Measurements from ENCODE around the gene LRRK1. TPM values are rescaled to one million over a fixed set of nuclear protein-coding genes. Genes with fewer than 3 reads are reported as not detected.

Gene LRRK1
- polyA plus RNA-seq, 2 of the 4 experiments (the other 2 are of a cell fraction) = 12.2 to 17.7 TPM

GRCh38 chr15:101088788-101089578 lies 169.8 kb downstream of the LRRK1 start:
- DNase-seq (ENCODE audit: low read depth in 1 of 2, low spot score in 1 of 2) = peak; percentile 66 to 82
- ChIA-PET POLR2A (no interaction called here), CTCF (interaction anchor here (0.6 to 15.7 kb wide), 47 partner anchors 8 to 739 kb away, joined by 3 to 275 read pairs (median 3); partner anchors contain the start of gene CHSY1)
- H3K4me1 ChIP-seq = no peaks in the 10 kb centered on the region
- no peaks in the 10 kb centered on the region; the same call in 2 of the 3 replicates for H3K9me3 ChIP-seq
- peak overlapping the region; percentile 60 to 82; a peak in 5 of 6 replicates for H3K27ac ChIP-seq
- TF ChIP-seq ZFP36 (IDR thresholded peaks at IDR 0.05; ENCODE audit: borderline replicate concordance, partially characterized antibody) (no peak), EHMT2 (IDR thresholded peaks at IDR 0.05; ENCODE audit: low read depth) (no peak), ELK1 (IDR thresholded peaks at IDR 0.05; ENCODE audit: low read depth, low read length) (no peak), MAX (IDR thresholded peaks at IDR 0.05) (peak; percentile 48; the same call in 1 of the 2 replicates), BHLHE40 (IDR thresholded peaks at IDR 0.05; ENCODE audit: low read depth, low read length) (no peak), MAZ (IDR thresholded peaks at IDR 0.05; ENCODE audit: borderline replicate concordance, low read depth, low read length) (no peak), CTCF (IDR thresholded peaks at IDR 0.05) (peak; percentile 98), PHF8 (IDR thresholded peaks at IDR 0.05; ENCODE audit: borderline replicate concordance, low read depth) (no peak), JUNB (IDR thresholded peaks at IDR 0.05) (no peak), RNF2 (IDR thresholded peaks at IDR 0.05; ENCODE audit: borderline replicate concordance, low read depth) (no peak), HMGXB4 (CRISPR knock-in tag; IDR thresholded peaks at IDR 0.05; ENCODE audit: borderline replicate concordance) (no peak), PBX3 (IDR thresholded peaks at IDR 0.05) (0 out of 2 replicates have a peak, but pooled peaks have one; percentile 17), SMC3 (IDR thresholded peaks at IDR 0.05) (peak; percentile 99), SREBF2 (IDR thresholded peaks at IDR 0.05) (no peak), FOSL2 (IDR thresholded peaks at IDR 0.05) (no peak), FOSL2 (CRISPR knock-in tag; IDR thresholded peaks at IDR 0.05) (no peak), JUN (IDR thresholded peaks at IDR 0.05) (no peak), RAD21 (conservative IDR thresholded peaks at IDR 0.05 in 1 of 2, IDR thresholded peaks at IDR 0.05 in 1 of 2) (peak; percentile 85 to 95), ZSCAN20 (CRISPR knock-in tag; IDR thresholded peaks at IDR 0.05) (no peak), USF2 (IDR thresholded peaks at IDR 0.05) (no peak), CEBPB (IDR thresholded peaks at IDR 0.05) (no peak), NFE2L2 (conservative IDR thresholded peaks at IDR 0.05; ENCODE audit: low read length) (no peak), HOXB5 (CRISPR knock-in tag; IDR thresholded peaks at IDR 0.05) (no peak), CBX8 (IDR thresholded peaks at IDR 0.05) (no peak)
- H3K4me2 ChIP-seq = peak overlapping the region; percentile 76
- peak overlapping the region; percentile 41 for H3K4me3 ChIP-seq
- WGBS (ENCODE audit: missing lambda C conversion rate) = 26% methylated on average over 38 of the region's 42 CpGs
- peak; percentile 86 to 96 for ATAC-seq
- FAIRE-seq = no peak

Data from A549 (cell line).